ENCODE measurements around the gene PWP1.

The PWP1 gene

DNA sequence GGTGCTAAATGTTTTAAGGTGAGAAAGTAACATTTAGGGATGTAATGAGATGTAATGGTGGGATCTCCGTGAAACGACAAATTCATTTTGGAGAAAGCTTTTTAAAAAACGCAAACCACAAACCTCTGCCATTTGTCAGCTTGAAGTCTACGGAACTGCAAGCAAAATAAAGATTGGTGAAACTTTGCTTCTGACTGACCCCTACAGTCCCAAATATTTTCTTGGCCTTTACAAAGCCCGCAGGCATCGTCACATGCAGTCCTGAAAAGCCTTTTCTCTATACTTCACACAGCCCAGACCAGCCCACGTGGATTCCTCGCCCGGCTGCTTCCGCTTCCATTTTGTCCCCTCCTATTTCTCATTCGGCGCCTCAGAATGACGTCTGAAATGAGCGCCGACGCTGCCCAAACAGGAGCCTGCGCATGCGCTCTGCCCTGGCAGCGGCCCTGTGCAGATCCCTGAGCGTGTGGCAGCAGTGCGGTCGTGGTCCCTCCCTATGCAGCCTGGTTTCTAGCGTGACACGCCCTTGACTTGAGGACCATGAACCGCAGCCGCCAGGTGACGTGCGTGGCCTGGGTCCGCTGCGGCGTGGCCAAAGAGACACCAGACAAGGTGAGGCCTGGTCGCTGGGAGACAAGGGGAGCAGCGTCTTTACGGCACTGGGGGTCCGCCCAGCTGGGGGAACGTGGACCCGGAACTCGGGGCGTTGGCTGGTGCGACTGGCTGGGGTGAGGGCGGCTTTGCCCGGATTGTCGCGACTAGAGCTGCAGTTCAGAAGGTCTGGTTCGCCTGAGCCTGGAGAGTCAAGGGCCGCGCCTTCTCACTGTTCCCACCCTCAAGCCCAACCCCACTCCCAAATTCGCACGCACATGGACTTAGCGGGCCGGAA, at the start of gene PWP1:
Gene PWP1, plus strand, starts transcription at position 440 of the 889 bp plus-strand sequence. Its CDS starts 101 bp downstream, at position 541.
- peak; percentile 90 for DNase-seq

DNA sequence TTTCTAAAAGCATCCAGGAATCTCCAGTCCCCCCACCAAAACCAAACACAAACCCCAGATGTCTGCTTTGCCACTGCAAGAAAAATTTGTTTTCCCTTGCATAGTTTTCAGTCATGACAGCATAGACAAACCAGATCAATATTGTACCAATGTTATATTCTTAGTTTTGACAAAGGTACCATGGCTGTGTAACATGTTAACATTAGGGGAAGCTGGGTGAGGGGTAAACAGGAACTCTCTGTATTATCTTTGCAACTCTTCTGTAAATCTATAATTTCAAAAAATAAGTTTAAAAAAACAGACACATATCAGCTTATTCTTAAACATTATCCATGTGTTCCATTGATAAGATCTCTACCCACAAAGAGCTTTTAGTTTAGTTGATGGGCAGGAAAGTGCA, 44.4 kb upstream of the PWP1 start:
- DNase-seq: no peak

DNA sequence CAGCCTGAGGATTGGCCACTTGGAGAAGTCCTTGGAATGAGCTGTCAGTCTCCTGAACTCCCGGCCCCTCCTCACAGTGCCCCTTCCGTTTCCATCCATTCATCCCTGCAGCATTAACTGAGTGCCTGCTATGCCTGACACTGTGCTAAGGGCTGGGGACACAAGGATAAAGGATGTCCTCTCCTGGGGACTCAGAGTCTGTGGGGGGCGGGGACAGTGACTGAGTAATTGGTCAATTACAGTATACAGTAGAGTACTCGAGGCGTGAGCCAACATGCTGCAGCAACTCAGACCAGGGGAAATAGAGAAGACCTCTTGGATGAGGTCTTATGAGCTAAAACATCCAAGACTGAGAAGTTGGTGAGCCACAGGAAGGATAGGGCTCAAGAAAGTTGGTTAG, 43.4 kb upstream of the PWP1 start:
- DNase-seq: no peak

DNA sequence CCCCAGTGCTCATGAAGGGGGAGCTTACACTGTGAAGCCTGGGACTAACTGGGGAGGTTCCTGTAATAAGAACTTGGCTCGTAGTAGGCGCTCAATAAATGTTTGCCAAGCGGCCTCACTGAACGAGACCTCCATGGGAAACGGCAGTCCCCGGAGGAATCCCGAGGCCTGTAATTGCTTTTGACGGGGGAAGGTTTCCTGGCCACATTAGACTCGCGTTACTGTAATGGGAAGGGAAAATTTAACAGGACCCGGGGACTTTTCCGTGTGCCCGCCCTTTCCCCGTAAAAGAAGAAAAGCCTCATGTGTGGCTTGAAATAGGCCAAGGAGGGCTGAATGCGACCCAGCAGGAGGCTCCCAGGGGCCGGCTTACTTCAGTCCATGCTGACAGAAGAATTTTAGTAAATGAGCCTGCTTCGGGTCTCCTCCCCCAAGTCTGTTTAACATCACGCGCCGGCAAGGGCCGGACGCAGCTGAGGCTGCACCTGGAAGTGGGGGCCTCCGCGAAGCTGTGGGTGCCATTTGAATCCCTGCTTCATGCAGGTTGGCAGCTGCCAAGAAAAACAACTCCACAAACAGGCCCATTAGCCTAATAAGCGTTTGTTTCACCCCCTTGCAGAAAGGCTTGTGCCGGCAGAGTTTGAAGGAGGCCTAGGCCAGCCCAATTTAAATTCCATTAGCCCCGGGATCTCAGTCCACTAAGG, 39.8 kb upstream of the PWP1 start:
- peak; percentile 41 for DNase-seq

DNA sequence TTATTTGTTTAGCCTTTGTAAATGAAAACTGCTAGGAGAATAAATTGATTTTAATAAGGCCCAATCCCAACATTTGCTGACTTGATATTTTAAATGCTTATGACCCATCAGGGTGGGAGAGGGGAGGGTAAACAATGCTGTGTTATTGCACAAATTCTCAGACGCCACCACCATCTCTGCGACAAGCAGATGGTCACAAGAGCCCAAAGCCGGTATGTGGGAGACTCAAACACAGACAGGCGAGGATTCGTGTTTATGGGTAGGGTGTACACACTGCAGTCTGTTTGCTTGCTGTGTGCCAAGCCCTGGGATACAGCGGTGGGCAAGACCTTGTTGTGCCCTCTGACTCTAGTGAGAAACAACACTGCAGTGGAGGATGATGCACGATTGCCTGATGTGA, 39.2 kb upstream of the PWP1 start:
- DNase-seq: no peak

DNA sequence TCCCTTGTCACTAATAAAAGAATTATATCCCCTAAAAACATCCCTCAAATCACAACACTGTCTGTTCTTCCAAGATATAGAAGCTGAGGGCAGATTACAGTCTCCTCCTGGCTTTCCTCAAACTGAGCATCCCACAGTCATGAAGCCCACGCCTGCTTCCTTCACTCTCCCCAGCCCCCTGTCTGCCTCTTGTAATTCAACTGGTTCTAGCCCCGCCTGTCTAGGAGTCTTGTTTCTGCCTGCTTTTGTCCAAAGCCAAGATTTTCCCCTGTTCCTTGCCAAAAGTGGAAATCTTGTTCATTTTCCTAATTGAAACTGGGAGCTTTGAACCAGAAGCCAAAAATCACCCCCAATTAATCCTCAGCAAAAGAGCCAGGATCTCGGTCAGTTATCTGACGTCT, 35.9 kb upstream of the PWP1 start:
- DNase-seq: no peak

DNA sequence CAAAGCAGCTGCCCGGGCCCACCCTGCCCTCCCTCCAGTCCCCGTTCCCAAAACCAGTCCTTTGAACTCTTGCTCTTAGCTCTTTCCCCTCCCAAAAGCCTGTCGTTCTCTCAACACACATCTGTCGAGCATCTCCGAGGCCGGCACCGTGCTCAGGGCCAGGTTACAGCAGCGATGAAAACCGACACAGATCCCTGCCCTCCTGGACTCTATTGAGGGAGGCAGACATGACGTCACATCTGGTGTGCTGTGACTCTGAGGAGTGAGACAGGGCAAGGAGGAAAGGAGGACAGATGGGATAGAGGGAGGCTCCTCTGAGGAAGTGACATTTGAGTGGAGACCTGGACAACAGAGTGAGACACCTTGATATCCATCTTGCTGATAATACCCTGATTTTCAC, 34.6 kb upstream of the PWP1 start:
- no peak for DNase-seq

DNA sequence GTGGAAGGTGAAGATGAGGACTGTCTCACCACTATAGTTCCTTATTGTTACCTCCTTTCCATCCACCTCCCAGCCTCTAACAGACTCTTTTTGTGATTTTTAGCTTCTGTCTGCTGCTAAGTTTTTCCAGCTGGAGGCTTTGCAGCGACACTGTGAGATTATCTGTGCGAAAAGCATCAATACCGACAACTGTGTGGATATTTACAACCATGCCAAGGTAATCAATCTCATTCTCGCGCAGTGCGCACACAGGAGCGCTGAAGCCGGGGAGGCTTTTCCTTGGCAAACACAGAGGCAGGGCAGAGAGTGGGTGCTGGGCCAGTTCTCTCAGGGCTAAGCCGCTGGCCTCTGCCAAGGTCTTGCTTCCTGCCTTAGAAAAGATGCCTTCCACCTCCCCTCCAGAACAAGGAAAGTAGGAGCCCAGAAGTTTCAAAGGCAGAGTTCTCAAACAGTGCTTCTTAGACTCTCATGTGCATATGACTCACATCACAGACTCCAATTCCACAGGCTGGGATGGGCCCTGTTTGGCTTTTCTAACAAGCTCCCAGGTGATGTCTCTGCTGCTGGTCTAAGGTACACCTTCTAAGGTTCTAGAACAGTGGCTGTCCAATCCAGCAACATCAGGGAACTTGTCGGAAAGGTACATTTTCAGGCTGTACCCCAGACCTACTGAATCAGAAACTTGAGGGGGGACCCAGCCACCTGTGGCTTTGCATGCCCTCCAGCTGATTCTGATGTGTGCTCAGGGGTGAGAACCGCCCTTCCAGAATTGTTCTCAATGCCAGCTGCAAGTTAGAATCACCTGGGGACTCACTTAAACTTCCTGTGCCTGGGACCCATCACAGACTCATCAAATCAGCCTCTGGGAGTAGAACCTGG, 33.8 kb upstream of the PWP1 start:
- DNase-seq: no peak

DNA sequence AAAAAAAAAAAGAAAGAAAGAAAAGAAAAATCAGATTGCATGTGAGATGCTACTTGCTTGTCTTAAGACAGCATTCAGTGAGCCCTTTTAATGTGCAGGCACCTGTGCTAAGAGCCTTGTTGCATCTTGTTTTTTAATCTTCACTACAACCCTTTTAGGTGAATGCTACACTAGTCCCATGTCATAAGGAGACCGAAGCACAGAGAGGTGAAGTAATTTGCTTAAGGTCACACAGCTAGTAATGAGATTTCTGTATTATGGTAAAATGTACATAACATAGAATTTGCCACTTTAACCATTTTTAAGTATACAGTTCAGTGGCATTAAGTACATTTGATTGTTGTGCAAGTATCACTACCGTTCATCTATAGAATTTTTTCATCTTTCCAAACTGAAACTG, 32.1 kb upstream of the PWP1 start:
- no peak for DNase-seq

DNA sequence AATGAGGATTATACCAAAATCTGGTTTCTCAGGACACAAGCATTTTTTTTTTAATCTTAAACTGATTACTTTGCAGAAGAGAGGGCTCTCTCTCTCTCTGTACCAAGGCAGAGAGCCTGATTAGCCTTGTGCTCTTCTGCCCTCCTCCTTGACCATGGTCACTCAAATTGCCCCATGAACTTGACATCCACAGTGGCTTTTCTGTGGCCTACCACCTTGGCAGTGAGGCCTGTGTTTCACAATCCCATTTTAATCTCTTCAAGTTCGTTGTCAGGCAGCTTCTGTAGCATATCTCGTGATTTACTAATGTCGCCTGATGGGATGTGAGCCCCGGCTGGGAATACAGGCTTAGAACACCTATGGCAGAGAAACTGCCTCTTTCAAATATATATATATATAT, 30.7 kb upstream of the PWP1 start:
- DNase-seq: no peak

DNA sequence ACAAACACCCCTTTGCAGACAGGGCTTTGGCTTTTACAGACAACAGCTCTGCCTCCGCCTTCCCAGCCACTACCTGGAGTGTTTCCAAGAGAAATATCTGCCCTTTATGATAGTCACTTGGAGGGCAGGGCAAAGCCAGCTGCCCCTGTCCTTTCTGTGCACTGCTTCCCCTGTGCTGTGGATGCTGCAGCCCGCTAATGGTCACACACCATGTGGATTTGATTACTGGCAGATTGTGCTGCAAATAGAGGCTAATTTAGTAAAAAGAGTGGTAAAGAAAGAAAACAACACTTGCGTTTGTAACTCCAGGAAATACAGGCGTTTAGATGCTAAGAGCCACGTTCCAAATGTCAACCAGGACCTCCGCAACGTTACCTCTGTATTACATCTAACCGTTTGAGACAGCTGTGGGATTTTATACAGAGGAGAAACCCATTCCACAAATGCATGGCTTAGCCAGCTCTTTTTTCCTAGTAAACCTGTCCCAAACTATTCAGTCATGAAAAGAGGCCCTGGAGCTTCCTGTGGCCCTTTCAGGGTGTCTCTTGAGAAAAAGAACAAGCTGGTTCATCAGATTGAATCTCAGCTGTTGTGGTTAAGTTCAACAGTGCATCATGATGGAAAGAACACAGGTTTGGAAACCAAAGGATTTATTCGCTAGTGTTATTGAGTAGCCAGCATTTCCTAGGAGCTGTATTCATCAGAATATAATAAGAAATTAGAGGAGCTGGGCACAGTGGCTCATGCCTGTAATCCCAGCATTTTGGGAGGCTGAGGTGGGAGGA, 30.1 kb upstream of the PWP1 start:
- DNase-seq: peak; percentile 56

DNA sequence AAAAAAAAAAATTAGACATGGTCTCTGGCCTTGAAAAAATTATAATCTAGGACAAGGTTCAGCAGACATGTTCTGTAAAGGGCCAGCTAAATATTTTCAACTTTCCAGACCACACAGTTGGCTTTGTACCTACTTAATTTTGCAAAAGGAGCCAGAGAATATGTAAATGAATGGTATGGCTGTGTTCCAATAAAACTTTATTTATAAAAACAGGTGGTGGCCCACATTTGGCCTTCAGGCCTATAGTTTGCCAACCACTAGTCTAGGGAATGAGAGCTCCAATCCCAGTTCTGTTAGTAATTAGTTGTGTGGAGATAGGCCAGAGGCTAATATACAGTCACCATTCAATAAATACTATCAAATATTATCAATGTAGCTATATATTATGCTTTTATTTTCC, 29.3 kb upstream of the PWP1 start:
- DNase-seq: no peak

DNA sequence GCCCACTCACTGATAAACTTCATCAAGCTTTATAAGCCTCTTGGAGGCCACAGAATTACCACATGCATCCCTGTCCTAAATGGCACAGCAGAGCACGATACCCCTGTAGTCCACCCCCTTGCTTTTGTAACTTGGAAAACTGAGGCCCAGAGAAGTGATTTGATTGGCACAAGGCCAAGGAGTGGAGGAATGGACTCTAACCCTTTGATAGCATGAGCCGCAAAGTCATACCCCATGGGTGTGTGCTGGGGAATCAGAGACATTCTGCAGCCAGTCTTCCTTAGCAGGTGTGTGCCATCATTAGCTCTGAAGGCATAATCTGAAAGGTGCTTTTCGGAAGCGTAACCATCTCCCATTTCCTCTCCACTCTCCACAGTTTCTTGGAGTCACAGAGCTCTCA, 28.5 kb upstream of the PWP1 start:
- DNase-seq: no peak

DNA sequence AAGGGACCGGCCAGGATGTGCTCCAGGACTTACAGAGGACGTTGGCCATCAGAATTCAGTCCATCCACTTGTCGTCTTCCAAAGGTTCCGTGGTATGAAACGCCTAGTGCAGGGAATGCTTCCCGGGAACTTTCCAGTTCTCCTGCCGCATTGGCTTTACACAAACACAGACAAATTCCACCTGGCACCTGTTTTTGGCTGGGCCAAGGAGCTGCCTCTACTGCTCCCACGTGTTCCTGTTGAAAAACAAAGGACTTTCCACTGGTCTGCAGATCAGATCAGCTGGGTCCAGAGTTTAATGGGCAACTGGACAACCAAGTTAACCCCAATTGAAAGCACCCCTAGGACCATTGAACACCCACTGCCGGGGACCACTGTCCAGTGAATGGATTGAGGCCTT, 28.0 kb upstream of the PWP1 start:
- no peak for DNase-seq

DNA sequence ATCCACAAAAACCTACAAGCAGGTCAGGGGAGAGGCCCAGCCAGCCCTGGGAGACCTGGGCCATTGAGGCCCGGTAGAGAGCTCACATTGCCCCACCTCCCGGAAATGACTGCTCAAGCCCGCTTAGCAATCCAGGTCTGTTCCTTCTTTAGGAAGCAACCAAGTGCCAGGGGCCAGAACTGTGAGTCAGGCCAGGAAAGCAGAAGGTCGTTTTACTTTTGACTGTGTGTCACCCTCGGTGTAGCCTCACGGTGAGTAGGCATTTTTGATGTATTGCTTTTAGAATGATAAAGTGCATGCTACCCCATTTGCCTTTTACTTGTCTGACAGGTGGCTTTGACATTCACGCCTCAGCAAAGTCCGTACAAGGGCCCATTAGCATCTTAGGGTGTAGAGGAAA, 25.4 kb upstream of the PWP1 start:
- DNase-seq: no peak

DNA sequence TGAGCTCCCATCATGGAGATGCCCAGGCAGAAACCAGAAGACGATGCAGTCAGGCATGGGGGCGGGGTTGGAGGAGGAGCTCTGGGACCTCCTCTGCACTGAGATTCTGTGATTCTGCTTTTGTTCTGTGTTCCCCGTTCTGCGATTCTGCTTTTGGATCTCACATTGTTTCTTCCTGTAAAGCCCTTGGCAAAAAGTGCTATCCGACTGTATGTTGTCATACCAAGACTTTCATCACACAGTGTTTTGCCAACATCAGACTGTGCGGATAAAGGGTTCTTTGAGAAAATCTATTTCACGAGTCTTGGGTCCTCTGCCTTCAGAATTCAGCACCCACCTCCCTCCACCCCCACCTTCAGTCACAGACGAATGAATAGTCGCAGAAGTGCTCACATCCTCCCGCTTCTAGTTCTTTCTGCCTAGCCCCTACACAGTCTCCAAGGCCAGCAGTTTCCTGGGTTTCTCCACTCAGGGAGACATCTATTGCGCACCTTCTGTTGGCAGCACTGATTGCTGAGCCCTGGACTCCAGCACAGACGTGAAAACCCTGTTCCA, 24.7 kb upstream of the PWP1 start:
- no peak for DNase-seq

DNA sequence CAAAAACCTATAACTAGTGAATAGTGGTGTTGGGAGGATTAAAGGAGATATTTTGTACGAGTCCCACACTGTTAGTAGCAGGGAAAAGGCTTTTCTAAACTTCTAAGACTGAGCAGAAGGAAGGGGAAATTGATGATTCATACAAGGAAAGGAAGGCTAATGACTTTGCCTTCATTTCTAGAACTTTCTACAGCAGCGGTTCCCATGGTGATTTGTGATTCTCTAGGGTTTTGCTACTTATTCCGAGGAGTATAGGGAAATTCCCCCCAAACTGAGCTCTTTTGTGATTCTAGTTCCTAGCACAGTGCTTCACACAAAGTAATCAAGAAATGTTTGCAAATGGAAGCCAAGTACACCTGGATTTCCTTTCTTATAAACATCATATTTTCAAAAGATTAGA, 23.8 kb upstream of the PWP1 start:
- no peak for DNase-seq

DNA sequence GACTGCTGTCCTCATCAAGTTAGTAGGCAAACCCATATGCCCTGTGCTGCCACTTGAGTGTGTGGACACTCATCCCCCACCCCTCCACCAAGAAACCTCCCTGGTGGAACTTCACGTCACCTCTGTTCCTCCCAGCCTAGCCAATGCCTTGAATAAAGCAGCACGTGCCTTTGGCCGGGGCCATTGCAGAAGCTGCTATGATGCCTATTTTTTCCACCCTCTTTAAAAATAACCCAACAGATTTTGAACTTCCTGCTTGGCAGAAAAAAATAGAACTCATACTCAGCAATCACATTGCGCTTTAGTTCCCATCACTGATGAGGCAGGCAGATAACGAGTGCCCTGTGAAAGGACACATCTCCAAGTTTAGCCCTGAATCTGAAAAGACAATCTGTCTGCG, 23.1 kb upstream of the PWP1 start:
- no peak for DNase-seq

DNA sequence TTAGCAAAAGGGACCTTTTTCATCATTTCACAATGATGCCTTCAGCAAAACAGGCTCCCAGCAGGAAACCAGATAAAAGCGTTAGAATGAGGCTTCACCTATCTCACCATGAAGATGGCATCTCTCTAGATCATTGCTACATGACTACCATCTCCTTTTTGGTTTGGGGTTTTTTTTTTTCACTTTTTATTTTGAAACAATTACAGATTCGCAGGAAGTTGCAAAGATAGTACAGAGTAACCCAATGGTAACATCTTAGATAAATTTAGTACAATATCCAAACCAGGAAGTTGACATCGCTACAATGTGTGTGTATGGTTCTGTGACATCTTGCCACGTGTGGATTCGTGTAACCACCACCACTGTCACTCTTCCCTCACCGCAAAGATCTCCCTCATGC, 22.3 kb upstream of the PWP1 start:
- DNase-seq: no peak

DNA sequence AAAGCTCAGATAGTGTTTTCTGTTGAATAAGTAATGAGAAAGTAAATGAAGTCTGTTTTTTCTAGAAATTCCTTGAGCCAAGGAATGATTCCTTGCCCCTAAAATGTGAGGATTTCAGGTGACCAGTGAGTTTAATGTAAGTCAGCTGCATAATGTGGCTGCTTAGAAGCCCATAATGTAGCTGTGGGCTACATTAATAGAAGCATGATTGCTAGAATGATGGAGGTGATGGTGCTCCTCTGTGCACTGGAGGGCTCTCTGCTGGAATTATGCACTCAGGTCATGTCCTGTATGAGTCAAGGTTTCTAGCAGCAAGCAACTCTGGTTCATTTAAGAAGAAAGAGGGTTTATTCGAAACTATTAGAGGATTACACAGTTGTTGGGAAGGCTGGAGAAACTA, 19.6 kb upstream of the PWP1 start:
- DNase-seq: no peak

DNA sequence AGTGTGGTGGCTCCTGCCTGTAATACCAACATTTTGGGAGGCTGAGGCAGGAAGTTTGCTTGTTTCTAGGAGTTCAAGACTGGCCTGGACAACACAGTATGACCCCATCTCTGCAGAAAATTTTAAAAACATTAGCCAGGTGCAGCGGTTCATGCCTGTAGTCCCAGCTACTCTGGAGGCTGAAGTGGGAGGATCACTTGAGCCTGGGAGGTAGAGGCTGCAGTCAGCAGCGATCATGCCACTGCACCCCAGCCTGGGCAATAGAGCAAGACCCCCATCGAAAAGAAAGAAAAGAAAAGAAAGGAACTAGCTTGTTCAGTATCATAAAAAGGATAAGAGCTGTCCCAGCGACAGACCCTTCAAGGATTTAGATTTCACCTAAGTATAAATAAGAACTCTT, 18.1 kb upstream of the PWP1 start:
- no peak for DNase-seq
